Stimulated activated CD8-positive, alpha-beta memory T cell treated with anti-CD3 and anti-CD28 coated beads, Interleukin-12 subunit alpha, Interleukin-12 subunit beta, amount 100 ng/mL, for 24 hours (primary cell): ENCODE measurements around the gene ZNF710.

Experiments used
- DNase-seq: peaks from one replicate; pipeline ENCODE4 v3.0.0-alpha.2; 2020; ENCODE audit errors: extremely low read depth

ZNF710 gene

DNA sequence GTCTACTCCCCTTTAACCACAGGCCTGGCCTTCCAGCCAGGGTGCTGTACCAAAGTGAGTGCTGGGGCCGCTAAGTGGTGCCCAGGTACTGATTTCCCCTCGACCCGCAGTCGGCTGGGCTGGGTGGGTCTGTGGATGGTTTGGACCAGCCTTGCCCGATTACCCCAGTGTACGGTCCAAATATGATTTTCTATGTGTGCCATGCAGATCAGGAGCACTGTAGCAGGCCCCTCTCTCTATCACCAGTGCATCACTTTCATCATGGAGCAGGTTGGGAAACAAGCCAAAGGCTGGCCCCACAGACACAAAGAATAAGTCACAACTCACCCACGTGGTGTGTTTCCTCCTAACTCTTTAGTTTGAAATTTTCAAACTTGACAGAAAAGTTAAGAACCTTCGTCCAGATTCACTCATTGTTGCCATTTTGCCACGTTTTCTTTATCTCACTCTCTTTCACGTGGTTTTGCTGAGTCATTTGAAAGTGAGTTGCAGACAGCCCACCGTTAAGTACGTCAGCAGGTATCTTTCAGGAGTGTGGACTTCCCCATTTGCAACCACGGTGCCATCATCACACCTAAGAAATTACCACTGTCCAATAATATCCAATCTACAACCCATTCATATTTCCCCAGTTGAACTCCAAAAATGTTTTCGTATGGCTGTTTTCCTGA, 37.0 kb downstream of the ZNF710 start:
- DNase-seq = peak; percentile 31

DNA sequence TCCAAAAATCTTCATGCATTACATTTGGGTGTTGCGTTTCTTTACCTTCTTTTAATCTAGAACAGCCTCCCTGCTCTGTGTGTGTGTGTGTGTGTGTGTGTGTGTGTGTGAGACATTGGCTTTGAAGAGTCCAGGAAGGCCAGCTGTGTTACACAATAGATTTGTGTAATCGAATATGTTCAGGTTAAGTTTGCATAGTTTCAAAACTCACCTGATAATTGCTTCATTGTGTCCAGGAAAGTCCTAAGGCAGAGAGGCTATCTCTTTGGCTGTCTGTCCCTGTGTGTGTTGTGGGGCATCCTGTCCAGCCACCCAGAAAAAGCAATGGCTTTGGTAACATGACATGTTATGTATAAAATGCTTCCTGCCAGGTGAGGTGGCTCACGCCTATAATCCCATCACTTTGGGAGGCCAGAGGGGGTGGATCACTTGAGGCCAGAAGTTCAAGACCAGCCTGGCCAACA, 37.5 kb downstream of the ZNF710 start:
- no peak for DNase-seq

DNA sequence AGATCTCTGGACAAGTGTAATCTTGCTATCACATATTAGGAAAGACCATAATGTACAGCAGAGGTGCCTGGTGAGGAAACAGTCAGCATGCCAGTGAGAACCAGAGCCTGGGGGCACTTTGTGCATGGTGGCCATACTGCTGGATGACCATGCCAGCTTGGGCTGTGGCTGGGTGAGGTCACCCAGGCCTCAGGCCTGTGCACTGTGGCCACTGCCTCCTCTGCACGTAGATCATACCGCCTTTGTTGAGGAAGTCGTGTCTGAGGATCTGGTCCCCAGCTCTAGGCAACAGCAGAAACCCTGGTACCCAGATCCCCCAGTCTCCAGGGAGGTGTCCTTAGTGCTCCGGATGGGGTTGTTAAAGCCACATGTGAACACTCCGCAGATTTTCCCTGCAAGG, 38.9 kb downstream of the ZNF710 start:
- no peak for DNase-seq

DNA sequence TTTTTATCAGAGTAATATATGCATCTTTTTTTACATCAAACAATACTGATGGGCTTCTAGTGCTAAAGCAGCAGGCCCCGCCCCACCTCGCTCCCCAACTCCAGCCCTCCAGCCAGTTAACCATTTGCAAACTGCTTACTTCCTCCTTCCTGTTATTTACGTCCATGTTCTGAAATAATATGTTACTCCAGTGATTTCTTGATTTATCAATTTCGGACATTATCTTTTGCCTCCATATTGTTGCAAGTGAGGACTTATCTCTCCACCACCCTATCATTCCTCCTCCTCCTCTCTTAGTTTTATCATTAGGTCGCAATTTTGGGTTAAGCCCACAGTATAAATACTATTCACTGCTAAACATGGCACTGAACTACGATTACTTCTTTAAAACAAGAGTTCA, 39.5 kb downstream of the ZNF710 start:
- DNase-seq = no peak

DNA sequence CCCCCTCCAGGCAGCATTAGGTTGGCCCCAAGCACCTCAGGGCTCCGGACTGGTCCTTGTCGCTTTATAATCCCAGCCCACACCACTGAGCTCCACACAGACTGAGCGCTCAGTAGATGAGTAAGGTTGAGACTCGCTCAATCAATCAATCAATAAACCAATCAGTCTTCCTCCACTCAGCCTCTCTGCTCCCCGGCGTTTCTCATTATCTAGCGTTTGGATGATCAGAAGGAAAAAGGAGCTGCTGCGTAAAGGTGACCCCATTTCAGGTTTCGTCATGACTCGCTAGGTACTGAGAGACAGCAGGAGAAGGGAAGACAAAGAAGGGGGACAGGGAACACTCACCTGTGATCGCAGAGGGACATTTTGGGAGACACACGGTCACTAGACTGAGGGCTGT, 41.2 kb downstream of the ZNF710 start:
- no peak for DNase-seq

DNA sequence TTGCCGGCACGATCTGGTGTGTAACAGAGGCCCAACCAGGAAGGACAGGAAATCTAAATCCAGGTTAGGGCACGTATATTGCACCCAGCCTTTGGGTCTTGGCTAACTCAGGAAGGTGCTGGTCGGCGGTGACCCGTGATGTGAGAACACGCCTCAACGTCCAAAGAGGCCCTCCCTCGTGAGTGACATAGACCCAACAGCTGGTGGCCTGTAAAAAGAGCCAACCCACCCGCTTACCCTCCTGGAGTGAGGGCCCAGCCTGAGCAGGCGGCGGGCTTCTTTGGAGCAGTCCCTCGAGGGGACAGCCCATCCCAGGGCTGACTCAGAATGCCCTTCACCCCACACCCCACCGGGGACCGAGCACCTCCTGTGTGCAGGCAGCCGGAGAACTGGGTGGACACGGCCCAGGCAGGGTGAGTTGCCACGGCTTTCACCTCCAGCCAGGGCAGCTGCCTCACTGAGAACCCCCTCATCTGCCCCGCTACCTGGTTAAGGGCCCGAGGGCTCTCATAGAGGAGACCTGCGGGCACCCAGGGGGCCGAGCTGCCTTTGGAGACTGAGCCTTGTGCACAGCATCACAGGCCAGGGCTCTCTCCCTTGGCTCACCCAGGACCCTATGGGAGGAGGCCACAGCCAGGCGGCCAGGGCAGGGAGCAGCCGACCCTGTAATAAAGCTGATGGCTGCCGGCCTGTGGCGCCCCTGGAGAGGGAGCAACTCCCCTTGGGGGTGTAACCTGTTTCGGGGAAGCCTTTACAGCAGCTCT, 41.8 kb downstream of the ZNF710 start:
- no peak for DNase-seq

DNA sequence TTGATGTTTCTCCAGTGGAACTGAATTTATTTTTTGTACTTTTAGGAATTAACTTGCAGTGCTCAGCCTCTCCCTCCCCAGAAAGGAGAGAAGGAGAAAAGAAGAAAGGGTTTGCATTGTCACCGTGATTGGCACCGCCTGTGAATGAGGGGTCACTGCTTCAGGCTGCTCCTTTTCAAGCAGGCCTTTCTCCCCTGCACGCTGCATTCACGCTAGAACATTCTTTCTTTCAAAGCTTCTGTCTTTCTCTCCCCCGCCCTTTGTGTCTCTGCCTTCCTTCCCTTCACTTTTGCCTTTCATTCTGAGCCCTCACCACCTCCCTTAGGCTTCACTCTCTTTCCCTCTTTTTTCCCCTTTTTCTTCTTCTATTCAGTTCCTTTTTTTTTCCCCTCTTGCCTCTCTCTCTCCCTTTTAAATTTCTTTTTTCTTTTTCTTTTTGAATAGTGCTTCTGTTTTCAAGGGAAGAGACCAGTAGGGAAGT, 42.4 kb downstream of the ZNF710 start:
- DNase-seq = no peak

DNA sequence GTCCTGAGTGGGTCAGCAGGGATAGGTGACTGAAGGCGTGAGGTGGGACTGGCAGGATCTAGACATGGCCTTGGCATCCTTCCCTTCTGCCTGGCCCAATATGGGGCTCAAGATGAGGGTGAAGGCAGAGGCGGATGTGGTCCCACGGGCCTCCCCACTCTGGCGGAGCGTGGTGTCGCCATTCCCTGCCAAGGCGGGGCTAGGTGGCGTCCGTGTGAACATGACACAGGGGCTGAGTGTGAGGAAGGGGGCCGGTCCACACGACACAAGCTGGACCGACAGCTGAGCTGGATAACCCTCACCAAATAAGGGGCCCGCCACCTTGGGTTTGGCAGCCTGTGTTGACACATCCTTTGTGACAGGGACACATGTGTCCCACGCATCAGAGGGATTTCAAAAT, 43.1 kb downstream of the ZNF710 start:
- DNase-seq = no peak

DNA sequence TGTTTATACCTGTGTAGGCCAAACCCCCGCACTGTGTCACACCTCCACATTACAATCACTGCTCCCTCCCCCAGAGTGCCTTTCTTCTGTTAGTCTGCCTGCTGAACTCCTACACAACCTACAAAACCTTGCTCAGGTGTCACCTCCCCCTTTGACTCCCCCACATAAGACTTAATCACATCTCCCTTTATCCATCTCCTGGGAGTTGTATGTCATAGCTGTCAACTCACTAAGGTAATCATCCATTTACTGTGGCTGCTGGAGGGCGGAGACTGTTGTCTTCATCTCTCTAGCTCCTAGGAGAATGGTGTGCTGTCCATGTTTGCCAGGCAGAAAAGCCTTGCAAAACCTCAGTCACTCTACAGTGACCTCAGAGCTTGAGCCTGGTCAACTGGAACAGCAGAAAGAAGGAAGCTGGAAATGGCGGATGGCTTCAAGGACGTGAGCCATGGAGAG, 43.8 kb downstream of the ZNF710 start:
- DNase-seq = no peak

DNA sequence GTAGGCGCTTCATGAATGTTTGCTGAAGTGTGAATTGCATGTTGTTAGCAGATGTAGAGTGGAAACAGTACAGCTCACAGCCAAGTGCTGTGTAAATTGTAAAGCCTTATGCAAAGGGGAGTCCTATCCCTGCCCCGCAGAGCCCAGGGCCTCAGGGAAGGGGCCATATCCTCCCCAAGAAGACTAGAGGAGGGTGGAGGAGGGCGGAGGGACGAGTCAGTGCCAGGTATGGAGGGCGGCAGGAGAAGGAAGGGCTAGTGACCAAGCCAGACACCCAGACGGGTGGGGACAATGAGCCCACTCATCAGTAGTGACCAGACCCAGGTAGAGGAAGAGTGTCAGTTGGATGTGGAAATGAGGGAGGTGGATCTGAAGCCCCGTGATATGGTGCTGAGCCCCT, 45.2 kb downstream of the ZNF710 start:
- DNase-seq = no peak

DNA sequence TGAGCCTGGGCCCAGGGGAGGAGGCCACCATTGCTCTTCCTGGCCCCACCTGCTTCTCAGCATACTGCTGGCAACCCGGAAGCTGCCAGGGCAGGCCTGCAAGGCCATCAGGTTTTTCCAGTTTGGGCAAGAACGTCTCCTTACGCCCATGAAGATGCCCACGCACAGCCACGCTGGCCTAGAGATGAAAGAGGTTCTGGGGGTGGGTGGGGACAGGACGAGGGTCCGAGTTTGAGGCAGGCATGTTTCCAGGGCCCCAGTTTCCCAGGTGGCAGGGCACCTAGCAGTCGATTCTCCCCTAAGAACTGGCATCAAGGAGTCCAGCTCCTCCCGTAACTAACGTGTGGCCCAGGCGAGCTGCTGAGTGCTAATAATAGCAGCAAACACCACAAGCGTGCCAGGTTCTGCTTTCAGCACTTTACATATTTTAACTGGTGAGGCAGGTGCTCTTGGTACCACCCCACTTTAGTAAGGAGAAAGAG, 45.8 kb downstream of the ZNF710 start:
- DNase-seq = no peak

DNA sequence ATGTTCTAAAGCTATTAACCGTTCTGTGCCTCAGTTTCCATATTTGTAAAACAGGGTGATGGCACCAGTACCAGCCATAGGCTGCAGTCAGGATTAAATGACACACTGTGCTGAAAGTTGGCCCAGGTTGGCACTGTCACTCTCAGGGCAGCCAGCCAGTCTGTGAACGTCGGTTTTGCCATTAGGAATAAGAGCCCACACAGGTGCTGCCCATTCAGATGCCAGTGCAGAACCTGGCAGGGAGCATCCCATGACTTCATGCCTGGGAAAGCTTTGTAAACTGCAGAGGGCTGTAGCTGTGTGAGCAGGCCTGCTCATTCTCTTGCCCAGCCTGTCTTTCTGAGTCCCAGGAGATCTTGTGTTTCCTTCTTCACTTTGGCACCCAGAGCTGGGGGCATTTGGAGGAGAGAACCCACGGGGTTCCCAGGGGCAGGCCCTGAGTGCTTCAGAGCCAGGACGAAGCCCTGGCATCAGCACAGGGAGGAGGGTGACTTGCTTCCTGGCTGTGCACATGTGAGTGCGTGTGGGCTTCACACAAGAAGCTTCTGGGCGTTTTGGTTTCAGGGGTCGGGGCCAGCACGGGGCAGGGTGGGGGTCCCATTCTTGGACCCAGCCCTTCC, 46.9 kb downstream of the ZNF710 start:
- no peak for DNase-seq

DNA sequence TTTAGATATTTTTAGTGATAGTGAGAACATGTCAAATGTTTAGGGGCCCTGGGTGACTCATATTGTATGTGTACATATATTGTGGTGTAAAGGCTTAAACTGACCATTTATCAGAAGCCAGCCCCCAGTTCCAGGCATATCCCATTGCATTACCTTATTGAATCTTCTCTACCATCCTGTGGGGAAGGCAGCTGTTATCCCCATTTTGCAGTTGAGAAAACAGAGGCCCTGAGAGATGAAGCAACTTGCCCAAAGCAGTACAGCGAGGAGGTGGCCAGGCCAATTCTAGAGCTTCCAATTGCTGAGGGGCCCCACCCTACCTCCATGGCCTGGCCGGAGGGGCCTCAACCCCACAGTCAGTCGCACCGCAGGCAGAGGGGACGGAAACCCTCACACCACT, 47.9 kb downstream of the ZNF710 start:
- no peak for DNase-seq

DNA sequence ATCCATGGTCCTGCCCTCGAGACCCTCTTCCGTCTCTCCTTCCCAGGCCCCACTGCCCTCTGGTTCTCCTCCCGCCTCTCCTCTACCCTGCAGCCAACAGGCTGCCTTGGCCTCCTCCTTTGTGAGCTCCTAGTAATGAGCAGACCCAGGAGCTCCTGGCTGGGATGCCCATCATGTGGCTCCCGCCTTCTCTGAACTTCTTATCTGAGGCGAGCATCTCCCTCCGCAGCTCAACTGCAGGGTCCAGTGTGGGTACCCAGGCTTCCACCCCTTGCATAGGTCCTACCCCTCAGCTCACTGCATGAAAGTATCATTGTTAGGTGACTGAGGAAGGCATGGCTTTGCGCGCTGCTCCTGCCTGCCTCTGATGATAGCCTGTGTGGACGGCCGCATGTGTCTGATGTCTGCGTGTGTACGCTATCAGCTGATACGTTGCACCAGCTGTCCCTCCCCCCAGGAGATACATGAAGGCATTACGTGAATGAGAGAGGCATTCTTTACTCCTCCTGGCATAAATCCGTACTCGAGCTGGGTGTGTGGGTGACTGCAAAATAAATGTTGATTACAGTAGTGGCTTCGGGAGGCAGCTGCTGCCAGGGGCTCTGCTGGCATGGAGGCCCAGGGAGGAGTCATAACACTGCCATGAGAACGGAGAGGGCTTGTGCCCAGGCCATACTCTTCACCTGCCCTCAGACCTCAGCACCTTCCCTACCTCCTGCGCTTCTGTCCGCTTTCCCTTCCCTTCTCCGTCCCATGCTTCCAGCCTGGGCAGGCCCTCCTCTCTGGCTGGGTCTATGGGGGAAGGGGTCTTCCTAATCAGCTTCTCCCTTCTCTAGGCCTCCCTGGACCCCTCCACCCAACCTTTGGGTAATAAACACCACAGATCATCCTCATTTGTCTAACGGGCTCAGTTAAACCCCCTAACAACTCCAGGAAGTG, 48.8 kb downstream of the ZNF710 start:
- DNase-seq = no peak

DNA sequence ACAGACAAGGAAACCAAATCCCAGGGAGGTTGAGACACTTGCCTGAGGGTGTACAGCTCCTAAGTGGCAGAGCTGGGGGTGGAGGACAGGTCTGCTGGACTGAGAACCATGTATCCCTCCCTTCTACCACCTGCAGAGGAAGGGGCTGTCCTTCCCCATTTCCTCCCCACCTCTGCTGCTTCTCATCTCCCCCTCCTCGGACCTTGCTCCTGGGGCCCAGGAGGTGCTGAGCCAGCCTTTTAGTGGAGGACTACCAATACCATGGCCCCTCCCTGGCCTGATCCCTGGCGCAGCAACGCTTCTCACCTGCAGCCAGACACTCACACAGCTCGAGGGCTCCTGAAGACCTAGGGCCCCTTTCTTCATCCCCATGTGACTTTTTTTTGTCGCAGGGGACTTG, 50.8 kb downstream of the ZNF710 start:
- no peak for DNase-seq

DNA sequence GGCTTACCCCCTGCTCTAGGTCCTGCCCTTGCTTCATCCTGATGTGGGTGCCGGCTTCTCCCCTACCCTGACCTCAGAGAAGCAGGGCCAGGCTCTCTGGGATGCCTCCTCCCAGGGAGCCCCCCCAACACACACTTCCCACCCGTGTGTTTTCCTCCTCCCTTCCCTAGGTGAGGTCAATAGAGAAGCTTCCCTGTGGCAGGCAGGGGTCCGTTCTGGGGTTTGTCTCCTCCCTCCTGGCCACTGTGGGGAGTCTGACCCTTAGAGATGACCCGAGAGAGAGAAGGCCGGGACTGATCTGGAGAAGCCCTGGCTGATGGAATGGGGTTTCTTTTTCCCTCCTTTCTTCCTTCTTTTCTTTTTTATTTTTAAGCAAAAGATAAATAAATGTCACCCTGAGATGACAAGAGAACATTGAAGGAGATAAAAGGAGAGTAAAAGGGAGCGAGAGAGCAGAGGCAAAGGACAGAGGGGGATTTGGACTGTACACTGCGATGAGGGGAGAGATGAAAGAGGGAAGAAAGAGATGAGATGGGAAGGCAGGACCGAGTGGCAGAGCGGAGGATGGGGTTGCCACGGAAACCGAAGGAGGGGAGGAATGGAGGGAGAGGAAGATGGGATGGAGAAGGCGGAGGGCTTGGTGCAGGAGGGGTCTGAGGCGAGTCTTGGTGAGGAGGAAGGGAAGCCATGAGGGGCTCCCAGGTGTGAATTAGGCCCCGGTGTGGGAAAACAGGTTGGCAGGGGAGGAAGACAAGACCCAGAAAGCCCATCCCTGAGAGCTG, 52.8 kb downstream of the ZNF710 start:
- no peak for DNase-seq

DNA sequence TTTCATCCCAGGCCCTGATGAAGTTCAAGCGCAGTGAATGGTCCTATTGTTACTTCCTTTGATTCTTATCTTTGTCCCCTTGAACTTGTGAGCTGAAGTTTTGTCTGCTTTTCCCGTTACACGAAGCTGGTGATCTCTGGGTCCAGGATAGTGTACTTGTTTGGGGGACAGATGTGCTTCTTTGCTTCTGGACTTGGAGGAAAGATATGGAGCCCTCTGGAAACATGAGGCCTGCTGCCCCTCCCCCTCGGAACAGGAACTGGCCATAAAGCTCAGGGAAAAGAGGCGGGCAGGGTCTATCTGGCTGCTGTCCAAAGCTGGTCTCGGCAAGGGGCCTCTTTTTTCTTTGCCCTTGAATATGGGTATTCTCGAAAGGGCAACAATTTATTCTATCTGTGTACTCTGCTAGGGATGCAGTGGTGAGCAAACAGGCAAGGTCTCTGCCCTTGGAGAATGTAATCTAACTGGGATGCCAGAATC, 53.5 kb downstream of the ZNF710 start:
- no peak for DNase-seq

DNA sequence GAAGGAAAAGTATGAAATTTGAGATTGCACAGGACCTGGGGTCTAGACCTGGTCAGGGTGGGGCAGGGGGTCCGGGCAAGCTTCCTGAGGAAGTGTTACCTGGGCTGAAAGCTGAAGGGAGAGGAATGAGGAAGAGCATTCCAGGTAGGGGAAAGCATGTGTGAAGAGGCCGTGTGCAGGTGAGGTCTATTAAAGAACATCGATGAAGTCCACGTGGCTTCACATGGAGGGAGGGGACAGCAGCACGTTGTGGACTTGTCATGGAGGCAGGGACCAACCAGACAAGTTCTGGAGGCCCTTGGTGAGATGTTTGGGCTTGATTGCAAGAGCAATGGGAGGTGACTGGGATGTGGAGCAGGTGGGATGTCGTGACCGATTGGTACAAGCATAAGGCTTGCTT, 54.1 kb downstream of the ZNF710 start:
- DNase-seq = no peak

DNA sequence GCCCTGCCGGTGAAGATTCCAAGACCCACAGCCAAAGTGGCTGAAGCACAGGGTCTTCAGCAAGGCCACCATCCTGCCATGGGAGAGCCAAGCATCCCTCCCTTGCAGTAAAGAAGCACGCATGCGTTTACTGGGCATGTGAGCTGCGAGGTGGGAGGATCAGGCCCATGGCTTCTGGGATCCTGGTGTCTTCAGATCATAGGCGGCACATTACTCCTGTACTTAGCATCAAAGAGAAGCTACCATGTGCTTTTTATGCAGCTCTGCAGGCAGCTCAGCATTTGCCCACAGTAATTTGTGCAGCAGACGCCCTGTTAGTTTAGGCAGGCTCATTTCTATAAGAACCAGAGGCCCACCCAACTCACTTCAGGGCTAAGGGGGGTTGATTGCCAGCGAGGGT, 55.4 kb downstream of the ZNF710 start:
- no peak for DNase-seq

DNA sequence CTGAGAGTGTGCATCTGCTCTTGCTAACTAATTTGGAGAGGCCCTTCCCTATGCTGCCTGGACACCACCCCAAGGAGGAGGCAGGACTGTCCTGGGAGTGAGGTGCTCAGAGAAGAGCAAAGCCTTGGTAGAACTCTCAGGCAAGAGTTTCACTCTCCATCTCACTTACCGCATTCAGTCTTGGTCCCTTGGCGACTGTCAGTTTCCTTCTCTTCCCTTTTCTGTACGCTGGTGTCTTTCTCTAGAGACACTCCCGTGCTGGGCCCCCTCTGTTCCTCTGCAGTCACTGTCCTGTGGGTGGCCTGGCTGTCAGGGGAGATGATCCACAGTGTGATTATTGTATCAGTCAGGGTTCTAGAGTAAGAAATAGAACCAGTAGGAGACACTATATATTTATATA, 57.2 kb downstream of the ZNF710 start:
- DNase-seq = no peak

DNA sequence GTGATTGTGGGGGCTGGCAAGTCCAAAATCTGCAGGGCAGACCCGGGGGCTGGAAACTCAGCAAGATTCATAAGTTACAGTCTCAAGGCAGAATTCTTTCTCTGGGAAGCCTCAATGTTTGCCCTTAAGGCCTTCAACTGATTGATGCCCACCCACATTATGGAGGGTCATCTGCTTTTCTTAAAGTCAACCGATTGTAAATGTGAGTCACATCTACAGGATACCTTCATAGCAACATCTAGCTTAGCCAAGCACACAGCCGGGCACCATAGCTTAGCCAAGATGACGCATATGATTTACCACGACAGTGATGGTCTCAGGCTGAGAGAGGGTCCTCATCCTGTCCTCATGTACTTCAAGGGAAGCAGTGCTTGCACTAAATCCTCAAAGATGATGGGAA, 57.7 kb downstream of the ZNF710 start:
- no peak for DNase-seq
